Measurements from ENCODE around the gene SLC6A3. TPM values are rescaled to one million over a fixed set of nuclear protein-coding genes. Genes with fewer than 3 reads are reported as not detected.

SLC6A3 gene
- total RNA-seq, 1 donor from 2014 or later = 0.16 TPM

GRCh38 chr5:1419476-1420210 lies 25.6 kb downstream of the SLC6A3 start:
- no peak for ATAC-seq

- ATAC-seq = no peak
Observed at GRCh38 chr5:1418921-1419280, 26.3 kb downstream of the SLC6A3 start.

- no peak for ATAC-seq
Observed at GRCh38 chr5:1418238-1418920, 26.9 kb downstream of the SLC6A3 start.

- ATAC-seq = no peak
Observed at GRCh38 chr5:1417586-1418225, 27.5 kb downstream of the SLC6A3 start.

GRCh38 chr5:1416856-1417469 lies 28.3 kb downstream of the SLC6A3 start:
- no peak for ATAC-seq

GRCh38 chr5:1415626-1416360 lies 29.4 kb downstream of the SLC6A3 start:
- ATAC-seq = no peak

- no peak for ATAC-seq
Observed at GRCh38 chr5:1415059-1415425, 30.2 kb downstream of the SLC6A3 start.

GRCh38 chr5:1414311-1415058 lies 30.8 kb downstream of the SLC6A3 start:
- ATAC-seq = peak; percentile 62

GRCh38 chr5:1413611-1414241 lies 31.5 kb downstream of the SLC6A3 start:
- no peak for ATAC-seq

GRCh38 chr5:1413211-1413610 lies 32.0 kb downstream of the SLC6A3 start:
- no peak for ATAC-seq

- no peak for ATAC-seq
Observed at GRCh38 chr5:1412621-1413020, 32.6 kb downstream of the SLC6A3 start.

- ATAC-seq = no peak
Observed at GRCh38 chr5:1412163-1412562, 33.1 kb downstream of the SLC6A3 start.

GRCh38 chr5:1411099-1411498 lies 34.1 kb downstream of the SLC6A3 start:
- no peak for ATAC-seq

- ATAC-seq = no peak
Observed at GRCh38 chr5:1410156-1411014, 34.9 kb downstream of the SLC6A3 start.

GRCh38 chr5:1409381-1410110 lies 35.7 kb downstream of the SLC6A3 start:
- ATAC-seq = no peak

- no peak for ATAC-seq
Observed at GRCh38 chr5:1406681-1407640, 38.3 kb downstream of the SLC6A3 start.

GRCh38 chr5:1405539-1406530 lies 39.4 kb downstream of the SLC6A3 start:
- ATAC-seq = no peak
